Astrocyte (in vitro differentiated cells and primary cell): ENCODE measurements around the gene SIDT2. TPM values are rescaled to one million over a fixed set of nuclear protein-coding genes. Genes with fewer than 3 reads are reported as not detected.

Source experiments
- DNase-seq: peaks from one replicate; pipeline ENCODE4 v3.0.0-alpha.2; 2010; ENCODE audit warnings: low read depth
- FAIRE-seq: peaks from 2 replicates; lab custom pipeline; 2011; peaks lifted over from hg19 to GRCh38; lab: Jason Lieb, UNC
- H2AFZ ChIP-seq: 2 replicates; pipeline ENCODE4 v1.6.0; 2012; ENCODE audit warnings: low read depth, low read length, inconsistent platforms
- H3K27ac ChIP-seq: 2 replicates; pipeline ENCODE4 v1.5.1; 2011; ENCODE audit warnings: low read depth, low read length, inconsistent platforms
- H3K27me3 ChIP-seq: 2 replicates; pipeline ENCODE4 v1.6.0; 2011; ENCODE audit warnings: low read length, inconsistent platforms; ENCODE audit not compliant: insufficient read depth
- H3K36me3 ChIP-seq: 2 replicates; pipeline ENCODE4 v1.5.1; 2011; ENCODE audit warnings: low read length, inconsistent platforms; ENCODE audit not compliant: insufficient read depth
- H3K4me1 ChIP-seq: 2 replicates; pipeline ENCODE4 v1.5.1; 2011; ENCODE audit warnings: low read length, inconsistent platforms; ENCODE audit not compliant: insufficient read depth
- H3K4me2 ChIP-seq: 2 replicates; pipeline ENCODE4 v1.6.0; 2012; ENCODE audit warnings: low read length, inconsistent platforms
- H3K4me3 ChIP-seq: 2 replicates; pipeline ENCODE4 v1.5.1; 2011; ENCODE audit warnings: low read depth, mild to moderate bottlenecking, low read length, inconsistent platforms; ENCODE audit not compliant: insufficient read depth
- H3K79me2 ChIP-seq: 2 replicates; pipeline ENCODE4 v1.6.0; 2012; ENCODE audit warnings: mild to moderate bottlenecking, low read length, inconsistent platforms; ENCODE audit not compliant: insufficient read depth
- H3K9ac ChIP-seq: 2 replicates; pipeline ENCODE4 v1.6.0; 2012; ENCODE audit warnings: mild to moderate bottlenecking, low read length, inconsistent platforms
- H3K9me3 ChIP-seq: 2 replicates; pipeline ENCODE4 v1.5.1; 2012; ENCODE audit warnings: low read depth, mild to moderate bottlenecking, low read length, inconsistent platforms; ENCODE audit not compliant: insufficient read depth
- H4K20me1 ChIP-seq: 2 replicates; pipeline ENCODE4 v1.6.0; 2012; ENCODE audit warnings: low read length, inconsistent platforms; ENCODE audit not compliant: insufficient read depth
- H3K27ac Mint-ChIP-seq: one replicate; pipeline ENCODE4 v1.8.0; 2021; ENCODE audit warnings: mild to moderate bottlenecking, mixed read lengths; ENCODE audit not compliant: unreplicated experiment
- H3K27me3 Mint-ChIP-seq: one replicate; pipeline ENCODE4 v1.8.0; 2021; ENCODE audit warnings: low read depth, mixed read lengths; ENCODE audit not compliant: unreplicated experiment
- H3K36me3 Mint-ChIP-seq: one replicate; pipeline ENCODE4 v1.8.0; 2021; ENCODE audit warnings: low read depth, mixed read lengths; ENCODE audit not compliant: unreplicated experiment
- H3K4me1 Mint-ChIP-seq: one replicate; pipeline ENCODE4 v1.8.0; 2021; ENCODE audit warnings: low read depth, mixed read lengths; ENCODE audit not compliant: unreplicated experiment
- H3K4me3 Mint-ChIP-seq: one replicate; pipeline ENCODE4 v1.8.0; 2021; ENCODE audit warnings: mild to moderate bottlenecking, moderate library complexity, mixed read lengths; ENCODE audit not compliant: unreplicated experiment
- H3K9me3 Mint-ChIP-seq: one replicate; pipeline ENCODE4 v1.8.0; 2021; ENCODE audit warnings: mild to moderate bottlenecking, mixed read lengths; ENCODE audit not compliant: unreplicated experiment
- EZH2 ChIP-seq: IDR thresholded peaks from 2 replicates; pipeline ENCODE4 v1.6.1; 2012; ENCODE audit warnings: mild to moderate bottlenecking, low read length, inconsistent platforms; ENCODE audit not compliant: insufficient read depth
- total RNA-seq: library from RNA; stranded (reverse); gene quantifications from 2 replicates; pipeline ENCODE4 v1.2.1, GENCODE V29; 2021
- TF ChIP-seq, protein P1 (sequence below): IDR thresholded peaks from 2 replicates; pipeline ENCODE4 v1.5.1; 2011; ENCODE audit warnings: low read depth, mild to moderate bottlenecking, inconsistent platforms, low read length, moderate library complexity; ENCODE audit not compliant: insufficient read depth

SIDT2 gene
- total RNA-seq, 1 donor from 2014 or later = 55.8 TPM

DNA sequence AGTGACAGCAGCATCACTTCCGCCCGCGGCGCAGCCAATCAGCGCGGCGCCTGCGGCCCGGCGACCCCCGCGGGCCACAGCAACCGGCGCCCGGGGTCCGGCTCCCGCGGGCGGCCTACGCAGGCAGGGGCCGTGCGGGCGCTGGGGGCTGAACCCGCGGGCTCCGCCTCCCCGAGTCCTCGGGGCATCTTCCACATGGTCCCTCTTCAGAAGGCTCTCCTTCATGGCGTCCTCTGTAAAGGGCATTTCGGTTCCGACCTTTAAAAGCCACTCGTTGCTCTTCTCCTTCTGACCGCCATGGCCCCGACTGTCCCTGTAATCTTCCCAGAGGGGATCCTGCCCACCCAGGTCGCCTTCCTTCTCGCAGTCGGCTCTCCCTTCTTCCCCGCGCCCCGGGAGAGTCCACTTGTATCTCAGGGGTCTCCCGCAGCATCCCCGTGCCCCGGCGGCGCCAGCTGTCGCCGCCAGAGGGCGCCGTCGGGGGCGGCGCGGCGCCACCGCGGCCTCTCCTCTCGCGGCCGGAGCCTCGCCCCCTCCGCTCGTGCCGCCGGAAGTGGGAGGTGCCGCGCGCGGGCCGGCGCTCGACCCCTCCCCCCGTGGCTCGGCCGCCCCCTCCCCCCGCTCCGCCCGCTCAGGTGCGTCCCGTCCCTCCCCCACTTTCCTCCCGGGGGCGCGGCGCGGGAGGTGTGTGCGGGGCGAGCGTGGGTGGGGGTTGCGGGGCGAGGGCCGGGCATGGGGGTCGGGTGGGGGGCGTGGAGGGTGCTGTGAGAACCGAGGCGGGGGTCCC lies 53.7 kb downstream of the SIDT2 start, which contains the start of gene RNF214:
Gene RNF214 (plus strand): TSS at position 580 of the 787 bp plus-strand sequence. CDS start 1,602 bp downstream, outside the sequence.
- no peak for FAIRE-seq
- H3K9ac ChIP-seq = peak within 1 kb of the TSS; percentile 90

DNA sequence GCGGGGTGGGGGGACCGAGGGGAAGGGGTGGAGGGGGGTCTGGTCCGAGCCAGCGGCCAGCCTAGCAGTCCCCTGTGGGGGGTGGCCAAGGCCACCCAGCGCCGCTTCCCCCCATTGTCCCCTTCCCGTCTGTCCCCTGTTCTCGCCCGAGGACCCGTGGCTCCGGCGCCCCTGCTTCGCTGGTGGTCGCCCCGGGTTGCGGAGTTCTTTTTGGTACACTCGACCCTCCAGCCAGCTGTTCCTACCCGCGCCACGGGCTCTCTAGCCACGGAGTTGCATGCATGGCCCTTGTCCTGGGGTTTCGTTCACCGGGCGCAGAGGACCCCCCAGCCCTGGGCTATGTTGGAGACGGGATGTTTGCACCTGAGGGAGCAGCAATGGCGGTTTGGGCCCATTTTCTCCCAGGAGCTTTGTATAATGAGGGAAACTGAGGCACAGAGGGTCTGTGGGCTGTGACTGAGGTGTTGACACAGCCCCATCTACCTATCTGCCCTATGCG lies 54.4 kb downstream of the SIDT2 start:
- H3K27ac Mint-ChIP-seq = no peak overlapping the region
- no peaks in the 10 kb centered on the region for H3K27me3 ChIP-seq
- no peak for FAIRE-seq
- H3K4me1 Mint-ChIP-seq = peaks cover 24% of the 10 kb centered on the region
- no peaks in the 10 kb centered on the region for H3K9me3 Mint-ChIP-seq
- no peak for TF ChIP-seq EZH2
- TF ChIP-seq, protein P1, sequence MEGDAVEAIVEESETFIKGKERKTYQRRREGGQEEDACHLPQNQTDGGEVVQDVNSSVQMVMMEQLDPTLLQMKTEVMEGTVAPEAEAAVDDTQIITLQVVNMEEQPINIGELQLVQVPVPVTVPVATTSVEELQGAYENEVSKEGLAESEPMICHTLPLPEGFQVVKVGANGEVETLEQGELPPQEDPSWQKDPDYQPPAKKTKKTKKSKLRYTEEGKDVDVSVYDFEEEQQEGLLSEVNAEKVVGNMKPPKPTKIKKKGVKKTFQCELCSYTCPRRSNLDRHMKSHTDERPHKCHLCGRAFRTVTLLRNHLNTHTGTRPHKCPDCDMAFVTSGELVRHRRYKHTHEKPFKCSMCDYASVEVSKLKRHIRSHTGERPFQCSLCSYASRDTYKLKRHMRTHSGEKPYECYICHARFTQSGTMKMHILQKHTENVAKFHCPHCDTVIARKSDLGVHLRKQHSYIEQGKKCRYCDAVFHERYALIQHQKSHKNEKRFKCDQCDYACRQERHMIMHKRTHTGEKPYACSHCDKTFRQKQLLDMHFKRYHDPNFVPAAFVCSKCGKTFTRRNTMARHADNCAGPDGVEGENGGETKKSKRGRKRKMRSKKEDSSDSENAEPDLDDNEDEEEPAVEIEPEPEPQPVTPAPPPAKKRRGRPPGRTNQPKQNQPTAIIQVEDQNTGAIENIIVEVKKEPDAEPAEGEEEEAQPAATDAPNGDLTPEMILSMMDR = no peak
- peak overlapping the region; percentile 90 for H3K4me3 Mint-ChIP-seq
- peak overlapping the region; percentile 73 for H3K4me3 ChIP-seq
- H3K27me3 Mint-ChIP-seq = no peaks in the 10 kb centered on the region
- H3K4me2 ChIP-seq = peak overlapping the region; percentile 96
- peak overlapping the region; percentile 55 for H3K27ac ChIP-seq
- H3K9me3 ChIP-seq = no peaks in the 10 kb centered on the region
- H4K20me1 ChIP-seq = peaks cover 26% of the 10 kb centered on the region
- peaks cover 8% of the 10 kb centered on the region for H3K36me3 Mint-ChIP-seq
- peaks cover 65% of the 10 kb centered on the region for H3K79me2 ChIP-seq
- peak overlapping the region; percentile 76 for H2AFZ ChIP-seq
- H3K4me1 ChIP-seq = peaks cover 24% of the 10 kb centered on the region
- H3K36me3 ChIP-seq = peaks cover 13% of the 10 kb centered on the region
- H3K9ac ChIP-seq = peak overlapping the region; percentile 81
- DNase-seq = no peak

More for the DNA sequence above, 53.7 kb downstream of the SIDT2 start, which contains the start of gene RNF214:
- H3K9me3 Mint-ChIP-seq = no peaks in the 10 kb centered on the region
- Histone ChIP-seq H3K36me3 (peaks cover 14% of the 10 kb centered on the region), H3K27me3 (no peaks in the 10 kb centered on the region), H3K4me3 (peak within 1 kb of the TSS; percentile 83), H3K4me2 (peak within 1 kb of the TSS; percentile 96), H3K4me1 (peaks cover 24% of the 10 kb centered on the region), H4K20me1 (peaks cover 30% of the 10 kb centered on the region), H2AFZ (peak within 1 kb of the TSS; percentile 90), H3K9me3 (no peaks in the 10 kb centered on the region), H3K79me2 (peaks cover 65% of the 10 kb centered on the region), H3K27ac (peak within 1 kb of the TSS; percentile 83)
- peaks cover 8% of the 10 kb centered on the region for H3K36me3 Mint-ChIP-seq
- no peak for TF ChIP-seq EZH2
- TF ChIP-seq, protein P1 = peak; percentile 59
- peaks cover 24% of the 10 kb centered on the region for H3K4me1 Mint-ChIP-seq
- peak within 1 kb of the TSS; percentile 98 for H3K4me3 Mint-ChIP-seq
- H3K27me3 Mint-ChIP-seq = no peaks in the 10 kb centered on the region
- H3K27ac Mint-ChIP-seq = peak within 1 kb of the TSS; percentile 97
- DNase-seq = no peak
